Measurements from ENCODE around the gene DPF1. TPM values are rescaled to one million over a fixed set of nuclear protein-coding genes. Genes with fewer than 3 reads are reported as not detected.

Gene DPF1
- total RNA-seq, result 4.7 and 7.1 TPM in 2 replicates

DNA sequence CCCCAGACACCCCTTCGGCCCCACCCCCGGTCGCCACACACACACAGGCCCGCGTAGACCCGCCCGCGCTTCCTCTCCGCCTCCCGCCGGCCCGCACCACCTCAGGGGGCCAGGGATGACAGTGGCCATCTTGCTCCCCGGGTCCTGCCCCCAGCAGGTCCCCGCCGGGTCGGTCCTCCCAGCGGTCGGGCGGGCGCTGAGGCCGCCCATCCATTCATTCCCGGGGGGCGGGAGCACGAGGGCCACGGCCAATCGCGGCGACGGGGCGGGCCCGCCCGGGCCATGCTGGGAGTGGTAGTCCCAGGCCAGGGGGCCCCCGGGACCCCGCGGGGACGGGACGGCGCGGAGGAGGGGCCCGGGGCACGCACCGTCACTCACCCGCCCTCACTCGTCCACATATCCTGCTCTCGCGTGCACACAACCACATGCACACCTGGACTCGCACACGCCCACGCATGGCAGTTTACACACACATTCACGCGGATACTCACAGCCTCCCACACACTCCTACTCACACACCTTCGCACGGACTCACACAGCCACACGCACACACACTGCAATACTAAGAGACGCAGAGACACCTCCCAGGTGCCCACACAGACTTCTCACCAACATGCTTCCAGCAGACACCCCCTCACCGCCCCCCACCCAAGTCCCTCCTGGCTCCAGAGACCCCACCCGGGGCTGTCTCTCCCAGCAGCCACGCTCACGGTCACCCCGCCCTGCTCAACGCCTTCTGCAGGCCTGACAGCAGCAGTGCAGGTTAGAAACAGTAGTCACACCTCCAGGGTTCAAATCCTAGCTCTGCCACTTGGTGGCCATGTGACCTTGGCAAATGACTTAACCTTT lies at the start of gene DPF1:
Gene DPF1 (minus strand): TSS at position 209 of the 849 bp plus-strand sequence. CDS start 80 bp downstream, at position 129.

GRCh38 chr19:38264486-38265212 lies 40.6 kb upstream of the DPF1 start, which contains the start of gene SPINT2:
SPINT2 (plus strand) TSS chr19:38264573; CDS start chr19:38264893, 320 bp downstream.

Other genes with a start within 250 kb of the DPF1 start
- 20.6 TPM in 1 of 2 replicates, not detected in the other for gene PPP1R14A, start 32.2 kb upstream of the DPF1 start, total RNA-seq
- gene SPINT2, start 40.4 kb upstream of the DPF1 start, total RNA-seq, result 6.1 and 7.8 TPM in 2 replicates
- gene C19orf33, start 80.0 kb upstream of the DPF1 start, total RNA-seq, result not detected in 2 replicates
- gene YIF1B, start 91.7 kb upstream of the DPF1 start, total RNA-seq, result 114 and 127 TPM in 2 replicates
- gene KCNK6, start 95.6 kb upstream of the DPF1 start, total RNA-seq, result 6.8 and 7.0 TPM in 2 replicates
- not detected in 2 replicates for gene CATSPERG, start 111.6 kb upstream of the DPF1 start, total RNA-seq
- gene PSMD8, start 150.3 kb upstream of the DPF1 start, total RNA-seq, result 343 and 367 TPM in 2 replicates
- gene GGN, start 163.8 kb upstream of the DPF1 start, total RNA-seq, result 2.3 TPM in 1 of 2 replicates, not detected in the other
- gene SPRED3, start 164.5 kb upstream of the DPF1 start, total RNA-seq, result 3.9 and 6.9 TPM in 2 replicates
- gene FAM98C, start 178.9 kb upstream of the DPF1 start, total RNA-seq, result 9.9 and 11.5 TPM in 2 replicates
- gene RASGRP4, start 202.0 kb upstream of the DPF1 start, total RNA-seq, result not detected in 2 replicates
- under 0.01 TPM in 1 of 2 replicates, not detected in the other for gene RYR1, start 209.5 kb upstream of the DPF1 start, total RNA-seq

Data from cardiac atrium fibroblast (primary cell).